NCI-H146 (cell line): Measurements from ENCODE around the gene LAMC3.

ENCODE experiments used
- DNase-seq: peaks from one replicate; lab custom pipeline; 2025; lab: John Stamatoyannopoulos, UW

LAMC3 gene

DNA sequence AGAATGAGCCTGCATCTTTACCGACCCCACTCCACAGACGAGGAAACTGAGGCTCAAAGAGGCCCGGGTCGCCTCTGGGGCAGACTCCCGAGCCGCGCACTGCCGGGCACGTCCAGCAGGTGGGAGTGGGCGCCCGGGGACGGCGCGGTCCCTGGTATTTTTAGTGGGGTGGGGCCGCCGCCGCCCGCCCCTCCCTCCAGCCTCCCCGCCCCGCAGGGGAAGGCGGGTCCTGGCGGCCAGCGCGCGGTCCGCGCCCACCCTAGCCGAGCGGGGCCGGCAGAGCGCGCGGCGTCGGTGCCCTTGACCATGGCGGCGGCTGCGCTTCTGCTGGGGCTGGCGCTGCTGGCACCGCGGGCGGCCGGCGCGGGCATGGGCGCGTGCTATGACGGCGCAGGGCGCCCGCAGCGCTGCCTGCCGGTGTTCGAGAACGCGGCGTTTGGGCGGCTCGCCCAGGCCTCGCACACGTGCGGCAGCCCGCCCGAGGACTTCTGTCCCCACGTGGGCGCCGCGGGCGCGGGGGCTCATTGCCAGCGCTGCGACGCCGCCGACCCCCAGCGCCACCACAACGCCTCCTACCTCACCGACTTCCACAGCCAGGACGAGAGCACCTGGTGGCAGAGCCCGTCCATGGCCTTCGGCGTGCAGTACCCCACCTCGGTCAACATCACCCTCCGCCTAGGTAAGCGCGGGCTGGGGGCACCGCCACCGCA is at the start of gene LAMC3:
TSS of gene LAMC3 (plus strand) at position 266 of the 710 bp plus-strand sequence. CDS start at position 307, 41 bp downstream.
- DNase-seq, result peak; percentile 51

DNA sequence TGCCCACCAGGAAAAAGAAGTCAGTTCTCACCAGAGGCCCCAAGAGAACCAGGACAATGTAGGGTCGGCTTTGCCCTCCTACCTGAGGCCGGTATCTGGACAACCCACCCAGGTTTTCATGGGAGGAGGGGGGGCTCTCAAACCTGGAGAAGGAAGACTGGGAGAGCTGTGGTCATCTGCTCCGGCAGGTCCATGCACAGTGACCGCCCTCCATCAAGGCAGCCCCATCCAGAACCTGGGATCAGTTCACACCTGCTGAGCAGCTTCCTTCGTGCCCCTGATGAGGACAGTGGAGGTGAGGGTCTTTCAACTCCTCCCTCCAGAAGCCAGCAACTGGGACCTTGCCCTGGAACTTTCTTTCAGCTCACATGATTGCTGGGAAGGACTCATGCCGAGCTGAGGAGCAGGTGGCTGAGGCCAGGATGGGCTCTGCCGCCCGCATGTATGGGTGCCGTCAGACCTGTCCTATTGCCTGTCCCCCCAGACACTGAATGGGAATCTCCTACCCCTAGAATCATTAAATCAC is 49.1 kb upstream of the LAMC3 start:
- no peak for DNase-seq

DNA sequence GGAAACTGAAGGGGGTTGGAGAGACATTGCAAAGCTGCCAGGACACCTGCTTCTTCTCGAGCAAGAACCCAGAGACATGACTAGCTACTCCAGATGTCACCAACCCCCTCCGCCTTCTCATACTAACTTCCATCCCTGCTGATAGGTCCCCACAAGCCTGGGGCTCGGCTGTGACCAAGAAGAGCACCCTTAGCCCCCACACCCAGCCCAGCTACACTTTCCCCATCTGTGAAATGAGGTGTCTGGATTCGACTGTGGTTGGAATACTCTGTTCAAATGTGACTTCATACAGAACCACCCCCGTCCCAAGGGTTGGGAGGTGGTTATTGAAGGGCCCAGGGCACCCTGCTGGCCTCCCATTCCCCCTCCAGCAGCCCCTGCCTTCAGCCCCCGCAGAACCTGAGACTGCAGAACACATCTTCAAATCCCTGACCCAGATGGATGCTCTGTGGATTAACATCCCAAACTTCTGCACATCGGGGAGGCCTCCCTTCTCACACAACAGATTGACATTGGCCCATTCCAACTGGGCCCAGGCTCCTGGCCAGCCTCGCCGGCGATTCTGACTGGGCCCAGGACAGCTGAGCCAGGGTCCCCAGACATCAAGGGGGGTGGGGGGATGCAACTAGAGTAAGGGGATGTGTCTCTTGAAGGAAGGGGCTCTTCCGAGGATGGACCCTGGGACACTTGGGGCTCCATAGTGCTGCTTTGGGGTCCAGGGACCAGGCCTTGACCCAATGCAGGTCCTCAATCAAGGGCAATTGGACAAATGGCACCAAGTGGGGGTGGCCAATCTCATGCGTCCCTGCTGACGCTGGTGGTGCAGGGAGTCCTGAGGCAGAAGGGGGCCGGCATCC is 48.2 kb upstream of the LAMC3 start:
- no peak for DNase-seq

DNA sequence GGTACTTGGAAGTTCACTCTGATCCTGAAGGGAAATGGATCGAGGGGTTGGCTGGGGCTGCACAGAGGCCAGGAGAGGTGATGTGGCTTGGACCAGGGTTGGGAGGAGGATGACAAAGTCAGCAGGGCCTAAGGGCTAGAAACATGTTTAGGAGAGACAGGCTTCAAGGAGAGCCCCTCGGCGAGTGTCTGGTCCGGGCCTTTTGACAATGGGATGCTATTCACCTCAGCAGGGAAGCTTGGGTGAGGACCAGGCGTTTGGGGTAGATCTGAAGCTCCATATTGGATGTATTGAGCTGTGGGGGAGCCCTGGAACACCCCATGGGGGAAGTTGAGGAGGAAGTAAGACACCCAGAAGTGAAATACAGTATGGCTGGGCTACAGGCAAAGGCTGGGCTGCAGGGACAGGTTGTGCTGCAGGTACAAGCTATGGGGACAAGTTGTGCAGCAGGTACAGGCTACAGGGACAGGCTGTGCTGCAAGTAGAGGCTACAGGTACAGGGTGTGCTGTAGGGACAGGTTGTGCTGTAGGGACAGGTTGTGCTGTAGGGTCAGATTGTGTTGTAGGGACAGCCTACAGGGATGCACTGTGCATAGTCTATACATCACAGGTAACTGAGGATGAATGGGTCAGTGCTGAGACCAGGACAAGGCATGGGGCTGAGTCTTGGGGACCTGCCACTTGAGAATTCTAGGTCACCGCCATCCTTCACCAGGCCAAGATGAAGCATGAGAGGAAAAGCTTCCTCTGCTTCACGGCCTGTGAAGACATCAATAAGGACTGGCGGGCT is 47.3 kb upstream of the LAMC3 start:
- DNase-seq, result no peak

DNA sequence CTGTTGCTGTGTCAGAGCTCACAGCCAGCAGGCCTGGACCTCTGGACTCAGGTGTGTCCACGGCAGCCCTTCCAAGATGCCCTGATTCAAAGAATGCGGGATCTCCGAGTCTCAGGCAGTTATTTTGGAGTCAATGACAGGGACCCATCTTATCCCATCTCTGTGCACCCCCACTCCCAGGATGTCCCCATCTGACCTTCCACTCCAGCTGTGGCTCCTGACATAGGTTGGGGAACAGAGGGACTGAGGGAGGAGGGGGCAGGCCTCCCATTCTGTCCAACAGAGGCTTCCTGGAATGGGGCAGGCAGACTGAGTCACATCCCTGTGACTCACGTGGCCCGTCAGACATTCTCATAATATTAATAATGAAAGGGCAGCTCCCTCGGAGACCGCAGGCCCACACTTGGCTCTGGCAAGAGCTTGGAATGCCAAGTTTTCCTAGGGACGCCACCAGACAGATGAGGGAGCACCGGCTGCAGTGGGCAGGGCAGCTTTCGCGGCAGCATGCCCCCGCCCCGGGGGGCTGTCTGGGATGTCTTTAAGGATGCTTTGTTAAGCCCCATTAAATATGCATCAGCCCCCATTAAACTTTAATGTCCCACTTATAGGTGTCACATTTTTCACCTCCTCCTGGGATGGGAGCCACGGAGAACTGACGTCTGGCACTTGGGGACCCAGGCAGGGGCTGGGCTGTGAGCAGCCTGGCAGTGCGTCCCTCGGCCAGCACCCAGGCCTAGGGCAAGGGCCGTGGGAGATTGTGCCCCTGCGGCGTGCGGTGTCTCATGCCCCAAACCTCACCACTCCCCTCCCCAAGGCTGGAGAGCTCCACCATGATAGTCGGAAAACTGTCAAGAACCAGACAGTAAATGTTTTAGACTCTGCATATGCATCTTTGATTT is 46.3 kb upstream of the LAMC3 start:
- no peak for DNase-seq

DNA sequence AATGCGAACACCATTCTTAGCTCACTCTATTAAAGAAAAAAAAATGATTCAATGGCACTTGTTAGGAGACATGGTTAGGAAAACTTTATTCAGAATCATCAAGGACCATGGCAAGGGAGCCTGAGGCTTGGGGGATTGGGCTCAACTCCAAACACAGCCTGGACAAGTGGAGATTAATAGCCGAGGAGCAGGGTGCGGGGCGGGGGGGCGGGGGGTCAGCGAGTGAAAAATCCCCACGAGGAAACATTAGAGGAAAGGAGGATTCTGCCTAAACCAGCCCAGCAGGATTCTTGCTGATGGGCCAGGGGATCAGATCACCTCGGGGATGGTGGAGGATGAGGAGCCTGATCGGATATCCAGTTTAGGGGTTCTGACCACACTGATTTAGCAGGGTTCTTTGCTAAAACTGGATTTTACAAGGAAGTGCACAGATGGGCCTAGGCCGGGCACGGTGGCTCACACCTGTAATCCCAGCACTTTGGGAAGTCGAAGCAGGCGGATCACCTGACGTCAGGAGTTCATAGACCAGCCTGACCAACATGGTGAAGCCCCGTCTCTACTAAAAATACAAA is 45.6 kb upstream of the LAMC3 start:
- DNase-seq, result no peak

DNA sequence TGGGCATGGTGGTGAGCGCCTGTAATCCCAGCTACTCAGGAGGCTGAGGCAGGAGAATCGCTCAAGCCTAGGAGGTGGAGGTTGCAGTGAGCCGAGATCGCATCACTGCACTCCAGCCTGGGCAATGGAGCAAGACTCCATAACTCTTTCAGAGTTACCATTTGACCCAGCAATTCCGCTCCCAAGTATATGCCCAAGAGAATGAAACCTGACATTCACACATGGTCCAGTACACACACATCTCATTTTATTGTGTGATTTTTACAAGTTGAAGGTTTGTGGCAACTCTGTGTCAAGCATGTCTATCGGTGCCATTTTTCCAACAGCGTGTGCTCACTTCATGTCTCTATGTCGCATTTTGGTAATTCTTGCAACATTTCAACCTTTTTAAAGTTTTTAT is 45.1 kb upstream of the LAMC3 start:
- no peak for DNase-seq

DNA sequence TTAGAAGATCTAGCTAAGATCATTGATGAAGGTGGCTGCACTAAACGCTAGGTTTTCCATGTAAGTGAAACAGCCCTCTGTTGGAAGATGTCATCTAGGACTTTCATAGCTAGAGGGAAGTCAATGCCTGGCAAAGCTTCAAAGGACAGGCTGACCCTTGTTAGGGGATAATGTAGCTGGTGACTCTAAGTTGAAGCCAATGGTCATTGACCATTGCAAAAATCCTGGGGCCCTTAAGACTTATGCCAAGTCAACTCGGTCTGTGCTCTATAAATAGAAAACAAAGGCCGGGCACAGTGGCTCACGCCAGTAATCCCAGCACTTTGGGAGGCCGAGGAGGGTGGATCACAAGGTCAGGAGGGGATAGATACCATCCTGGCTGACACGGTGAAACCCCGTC is 43.3 kb upstream of the LAMC3 start:
- DNase-seq, result no peak

DNA sequence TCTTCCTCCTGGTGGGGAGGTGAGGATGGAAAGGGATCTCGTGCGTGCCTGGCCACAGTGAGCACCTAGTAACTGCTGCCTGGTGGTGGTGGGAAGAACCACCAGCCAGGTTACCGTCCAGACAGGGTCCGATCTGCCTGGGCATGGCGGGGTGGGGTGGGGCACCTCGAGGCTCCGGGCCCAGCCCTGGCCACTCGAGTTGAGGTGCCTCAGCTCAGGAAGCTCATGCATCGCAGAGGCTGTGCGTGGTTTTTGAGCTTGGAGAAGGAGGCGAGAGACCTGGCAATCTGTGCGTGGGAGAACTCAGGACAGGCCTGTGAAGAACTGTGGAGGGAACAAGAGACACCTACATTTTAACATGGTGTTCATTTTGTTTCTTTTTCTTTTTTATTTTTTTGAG is 38.9 kb upstream of the LAMC3 start:
- no peak for DNase-seq

DNA sequence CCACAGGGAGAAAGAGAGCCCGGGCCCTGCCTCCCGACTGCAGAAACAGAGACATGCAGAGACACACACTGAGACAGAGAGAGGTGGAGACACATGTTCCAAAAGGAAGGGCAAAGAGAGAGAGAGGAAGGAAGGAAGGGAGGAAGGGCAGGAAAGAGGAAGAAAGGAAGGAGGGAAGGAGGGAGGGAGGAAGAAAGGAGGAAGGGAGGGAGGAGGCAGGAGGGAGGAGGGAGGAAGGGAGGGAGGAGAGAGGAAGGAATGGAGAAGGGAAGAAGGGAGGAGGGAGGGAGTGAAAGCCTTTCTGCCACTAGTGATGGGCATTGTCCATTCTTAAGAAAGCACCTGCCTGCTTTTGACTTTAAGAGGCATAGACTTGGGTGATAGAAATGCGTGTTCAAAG is 38.1 kb upstream of the LAMC3 start:
- no peak for DNase-seq

DNA sequence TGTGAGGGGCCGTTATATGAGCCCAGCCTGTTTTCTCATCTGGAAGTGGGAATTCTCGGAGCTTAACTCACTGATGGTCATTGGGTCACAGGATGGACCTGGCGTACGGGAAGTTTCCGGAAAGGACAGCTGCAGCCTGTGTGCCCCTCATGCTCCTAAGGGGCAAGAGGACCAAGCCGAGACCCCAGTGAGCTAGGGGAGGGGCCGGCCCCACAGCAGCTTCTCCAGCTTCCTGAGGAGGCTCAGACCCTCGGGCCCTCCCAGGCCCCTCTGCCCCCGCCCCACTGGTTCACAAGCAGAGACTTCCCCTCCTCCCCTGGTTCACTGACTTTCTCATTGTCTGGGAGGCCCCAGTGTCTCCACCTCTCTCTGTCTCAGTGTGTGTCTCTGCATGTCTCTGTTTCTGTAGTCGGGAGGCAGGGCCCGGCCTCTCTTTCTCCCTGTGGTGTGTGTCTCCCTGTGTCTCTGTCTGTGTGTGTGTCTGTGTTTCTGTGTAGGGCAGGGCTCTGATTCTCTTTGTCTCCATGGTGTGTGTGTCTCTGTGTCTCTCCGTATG is 37.6 kb upstream of the LAMC3 start:
- no peak for DNase-seq

DNA sequence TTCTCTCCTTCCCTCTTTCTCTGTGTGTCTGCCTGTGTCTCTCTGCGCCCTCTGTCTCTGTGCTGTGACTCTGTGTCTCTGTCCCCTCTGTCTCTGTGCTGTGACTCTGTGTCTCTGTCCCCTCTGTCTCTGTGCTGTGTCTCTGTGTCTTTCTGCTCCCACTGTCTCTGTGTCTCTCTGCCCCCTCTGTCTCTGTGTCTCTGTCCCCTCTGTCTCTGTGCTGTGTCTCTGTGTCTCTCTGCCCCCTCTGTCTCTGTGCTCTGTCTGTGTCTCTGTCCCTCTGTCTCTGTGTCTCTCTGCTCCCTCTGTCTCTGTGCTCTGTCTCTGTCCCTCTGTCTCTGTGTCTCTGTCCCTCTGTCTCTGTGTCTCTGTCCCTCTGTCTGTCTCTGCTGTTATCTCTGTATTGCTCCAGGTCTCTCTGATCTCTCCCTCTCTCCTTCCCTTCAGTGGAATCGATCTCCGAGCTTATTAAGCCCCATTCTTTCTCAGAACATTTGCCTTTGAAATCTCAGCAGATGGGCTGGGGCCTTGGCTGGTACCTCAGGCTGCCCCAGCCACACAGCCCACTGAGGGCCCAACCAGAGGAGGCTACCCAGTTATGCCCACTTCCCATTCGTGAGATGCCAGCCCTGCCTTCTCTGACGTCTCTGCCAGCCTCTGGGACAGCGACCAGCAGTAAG is 36.6 kb upstream of the LAMC3 start:
- DNase-seq, result no peak

DNA sequence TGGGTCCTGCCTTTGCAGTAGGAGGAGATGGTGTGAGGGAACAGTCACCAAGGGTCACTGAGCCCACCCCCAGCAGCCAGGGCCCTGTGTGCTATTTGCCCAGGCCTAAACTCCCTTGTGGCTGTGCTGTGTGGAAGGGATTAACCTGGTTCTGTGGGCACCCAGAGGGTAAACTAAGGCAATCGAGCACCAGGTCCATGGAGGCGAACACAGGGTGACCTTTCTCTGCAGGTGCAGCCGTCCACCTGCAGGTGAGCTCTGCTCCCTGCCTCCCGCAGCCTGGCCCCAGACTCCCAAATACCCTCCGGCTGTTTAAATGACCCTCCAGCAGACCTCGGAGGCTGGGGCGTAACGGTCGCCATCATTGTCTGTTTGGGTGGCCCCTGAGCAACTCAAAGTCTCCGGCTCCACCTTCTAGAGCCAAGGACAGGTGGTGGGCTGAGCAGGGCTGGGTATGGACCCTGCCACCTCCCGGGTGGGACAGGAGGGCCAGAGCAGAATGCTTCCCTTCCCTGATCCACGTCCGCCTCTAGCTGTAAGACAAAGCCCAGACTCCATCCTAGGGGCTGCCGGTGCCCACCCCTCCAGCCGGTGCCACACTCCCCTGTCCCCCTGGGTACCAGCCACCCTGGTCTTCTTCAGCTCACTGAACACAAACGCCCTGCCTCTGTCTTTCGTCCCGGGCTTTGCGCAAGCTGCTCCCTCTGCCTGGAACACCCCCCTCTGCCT is 35.9 kb upstream of the LAMC3 start:
- peak; percentile 51 for DNase-seq

DNA sequence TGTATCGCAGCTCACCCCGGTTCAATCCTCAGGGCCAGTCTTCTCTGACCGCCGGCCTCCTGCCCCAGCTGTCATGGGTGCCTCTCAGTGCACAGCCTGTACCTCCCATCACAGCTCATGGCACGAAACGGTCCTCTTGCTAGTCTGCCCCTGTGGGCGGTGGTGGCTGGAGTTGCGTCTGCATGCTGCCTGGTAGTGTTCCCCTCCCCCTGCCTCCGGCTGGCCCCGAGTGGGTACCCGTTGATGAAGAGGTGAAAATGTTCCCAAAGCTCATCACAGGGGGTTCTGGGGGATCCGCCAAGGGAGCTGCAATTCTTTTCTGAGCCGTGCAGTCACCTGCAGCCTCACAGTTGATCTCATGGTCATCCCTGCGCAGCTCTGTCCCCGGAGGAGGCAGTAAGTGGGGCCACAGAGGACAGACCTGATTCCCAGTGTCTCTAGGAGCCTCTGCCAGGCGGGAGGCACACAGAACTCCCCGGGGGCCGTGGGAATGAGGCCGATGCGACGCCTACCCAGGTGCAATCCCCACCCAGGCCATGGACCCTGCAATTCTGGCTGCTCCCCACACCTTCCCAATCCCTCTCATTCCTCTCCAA is 35.2 kb upstream of the LAMC3 start:
- DNase-seq, result no peak

DNA sequence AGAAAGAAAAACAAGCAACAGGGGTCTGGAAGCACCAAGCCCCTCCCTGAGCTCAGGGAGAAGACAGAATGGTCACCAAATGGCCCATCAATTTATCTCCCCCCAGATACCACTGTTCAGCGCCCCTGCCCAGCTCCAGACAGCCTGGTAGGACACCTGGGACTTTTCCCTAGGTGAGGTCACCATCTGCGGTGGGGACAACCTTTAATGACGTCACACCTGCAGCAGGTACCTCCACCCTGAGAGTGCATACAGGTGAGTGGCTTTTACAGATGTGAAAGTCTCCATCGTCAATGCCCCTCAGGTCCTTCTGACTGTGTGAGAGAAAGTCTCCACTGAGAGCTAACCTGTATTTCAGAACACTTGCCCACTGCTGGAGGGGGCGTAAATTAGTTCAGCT is 34.3 kb upstream of the LAMC3 start:
- no peak for DNase-seq

DNA sequence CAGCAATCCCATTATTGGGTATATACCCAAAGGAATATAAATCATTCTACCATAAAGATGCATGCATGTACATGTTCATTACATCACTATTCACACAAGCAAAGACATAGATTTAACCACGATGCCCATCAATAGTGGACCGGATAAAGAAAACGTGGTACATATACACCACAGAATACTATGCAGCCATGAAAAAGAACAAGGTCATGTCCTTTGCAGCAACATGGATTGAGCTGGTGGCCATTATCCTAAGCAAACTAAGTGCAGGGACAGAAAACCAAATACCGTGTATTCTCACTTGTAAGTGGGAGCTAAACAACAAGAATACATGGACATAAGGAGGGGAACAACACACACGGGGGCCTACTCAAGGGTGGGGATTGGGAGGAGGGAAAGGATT is 33.8 kb upstream of the LAMC3 start:
- no peak for DNase-seq

DNA sequence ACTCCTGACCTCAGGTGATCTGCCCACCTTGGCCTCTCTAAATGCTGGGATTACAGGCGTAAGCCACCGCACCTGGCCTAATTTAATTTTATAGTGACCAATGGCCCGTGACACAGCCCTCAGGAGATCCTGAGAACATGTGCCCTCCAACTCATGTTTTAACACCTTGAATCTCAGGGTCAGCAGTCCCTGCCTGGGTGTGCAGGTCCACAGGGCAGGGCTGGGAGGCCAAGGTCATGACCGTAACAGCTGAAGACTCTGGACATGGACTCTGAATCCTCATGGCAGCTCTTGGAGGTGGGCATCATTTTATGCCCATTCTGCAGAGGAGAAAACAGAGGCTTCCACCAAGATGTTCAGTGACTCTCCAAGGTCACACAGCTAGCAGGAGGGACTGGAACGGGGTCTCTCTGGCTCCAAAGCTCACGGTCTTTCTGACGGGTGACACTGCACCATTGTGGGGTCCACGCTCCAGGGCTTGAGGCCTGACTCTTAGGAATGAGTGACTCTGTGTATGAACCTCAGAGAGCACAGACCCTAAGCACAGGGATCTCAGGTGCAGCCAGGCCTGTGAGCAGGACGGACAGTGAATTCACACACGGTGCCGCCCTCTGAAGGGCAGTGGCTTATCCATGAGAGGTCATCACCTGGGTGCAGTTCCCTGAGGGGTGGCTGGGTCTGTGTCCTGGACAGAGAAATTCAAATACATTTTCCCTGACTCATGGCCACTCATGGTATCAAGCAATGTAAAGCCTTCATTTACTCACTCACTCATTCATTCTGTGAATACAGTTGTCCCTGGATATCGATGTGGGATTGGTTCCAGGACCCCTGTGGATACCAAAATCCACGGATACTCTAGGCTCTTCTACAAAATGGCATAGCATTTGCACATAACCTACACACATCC is 32.8 kb upstream of the LAMC3 start:
- DNase-seq, result no peak

DNA sequence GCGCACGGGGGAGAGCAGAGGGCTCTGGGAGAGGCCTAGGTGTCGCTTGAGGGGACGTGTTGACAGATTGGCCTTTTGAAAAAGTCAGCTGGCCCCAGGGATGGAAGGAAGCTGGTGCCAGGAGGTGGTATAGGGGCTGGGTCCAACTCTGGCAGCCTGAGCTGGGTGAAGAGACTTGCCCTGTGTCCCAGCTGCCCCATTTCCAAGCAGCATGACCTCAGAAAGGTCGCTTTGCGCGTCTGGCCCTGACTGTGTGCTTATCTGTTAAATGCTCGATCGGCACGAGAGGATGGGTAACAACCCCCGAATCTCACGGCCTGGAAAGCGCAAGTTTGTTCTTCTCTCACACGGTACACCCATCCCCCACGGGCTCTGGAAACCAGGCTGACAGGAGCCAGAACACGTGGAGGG is 31.2 kb upstream of the LAMC3 start:
- DNase-seq, result no peak
